ENCODE measurements around the gene RPL13.

The RPL13 gene

DNA sequence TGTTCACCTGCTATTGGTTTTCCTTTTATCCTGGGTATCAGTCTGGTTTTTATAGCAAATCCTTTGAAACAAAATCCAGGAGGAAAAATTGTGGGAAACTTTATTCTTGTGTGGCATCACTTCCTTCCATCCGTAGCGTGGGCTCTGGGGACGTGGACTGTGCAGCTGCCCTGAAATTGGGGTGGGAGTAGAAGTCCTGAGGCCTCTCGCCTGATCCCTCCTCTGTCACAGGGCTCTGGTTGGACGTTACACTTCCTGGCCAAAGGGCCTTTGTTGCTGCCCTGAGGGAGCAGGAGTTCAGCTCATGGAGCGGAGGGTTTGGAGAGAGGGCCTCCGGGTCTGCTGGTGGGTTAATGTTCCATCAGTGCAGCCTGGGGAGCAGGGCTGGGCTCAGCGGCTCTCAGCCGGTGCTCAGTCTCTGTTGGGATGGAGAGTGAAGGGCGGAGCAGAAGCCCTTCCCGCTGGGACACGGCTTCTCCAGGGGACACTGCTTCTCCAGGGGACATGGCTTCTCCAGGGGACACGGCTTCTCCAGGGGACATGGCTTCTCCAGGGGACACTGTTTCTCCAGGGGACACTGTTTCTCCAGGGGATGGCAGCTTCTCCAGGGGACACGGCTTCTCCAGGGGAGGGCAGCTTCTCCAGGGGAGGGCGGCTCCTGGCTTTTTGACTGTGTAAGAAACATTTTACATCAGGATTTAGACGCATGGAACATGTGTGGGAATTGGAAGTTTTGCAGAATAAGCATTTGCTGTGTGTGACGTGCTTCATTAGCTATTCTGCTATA is 15.2 kb upstream of the RPL13 start:
- DNase-seq (ENCODE audit: low read depth in 2 of 2) = no peak

DNA sequence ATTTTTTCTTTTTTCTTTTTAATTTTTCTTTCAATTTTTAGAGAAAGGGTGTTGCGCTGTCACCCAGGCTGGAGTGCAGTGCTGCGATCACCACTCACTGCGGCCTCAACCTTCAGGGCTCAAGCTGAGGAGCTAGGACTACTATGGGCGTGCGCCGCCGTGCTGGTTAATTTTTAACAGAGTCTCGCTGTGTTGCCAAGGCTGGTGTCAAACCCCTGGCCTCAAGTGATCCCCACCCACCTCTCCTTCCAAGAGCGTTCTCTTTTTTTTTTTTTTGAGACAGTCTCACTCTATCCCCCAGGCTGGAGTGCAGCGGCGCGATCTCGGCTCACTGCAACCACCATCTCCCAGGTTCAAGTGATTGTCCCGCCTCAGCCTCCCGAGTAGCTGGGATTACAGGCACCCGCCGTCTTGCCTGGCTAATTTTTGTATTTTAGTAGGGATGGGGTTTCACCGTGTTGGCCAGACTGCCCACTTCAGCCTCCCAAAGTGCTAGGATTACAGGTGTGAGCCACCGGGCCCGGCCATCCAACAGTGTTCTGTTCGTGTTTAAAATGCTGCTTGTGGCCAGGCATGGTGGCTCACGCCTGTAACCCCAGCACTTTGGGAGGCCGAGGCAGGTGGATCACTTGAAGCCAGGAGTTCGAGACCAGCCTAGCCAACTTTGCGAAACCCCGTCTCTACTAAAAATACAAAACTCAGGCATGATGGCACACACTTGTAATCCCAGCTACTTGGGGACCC is 14.5 kb upstream of the RPL13 start:
- no peak for DNase-seq (ENCODE audit: low read depth in 2 of 2)

DNA sequence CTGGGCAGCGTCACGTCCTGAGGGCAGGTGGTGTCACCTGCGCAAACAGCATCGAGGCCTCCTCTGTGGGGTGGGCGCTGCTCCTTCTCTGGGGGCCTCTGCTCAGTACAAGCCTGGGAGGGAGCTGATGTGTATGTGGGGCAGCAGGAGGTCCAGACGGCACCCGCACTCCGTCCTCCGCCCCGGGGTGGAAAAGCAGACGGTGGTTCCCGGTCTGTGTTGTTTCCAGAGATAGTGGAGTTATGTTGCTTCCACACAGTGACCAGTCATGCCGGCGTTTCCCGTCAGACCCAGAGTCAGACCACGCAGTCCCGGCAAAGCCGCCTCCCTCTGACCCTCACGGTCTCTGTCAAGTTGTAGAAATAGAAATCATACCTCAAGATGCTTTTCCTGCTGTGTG is 13.7 kb upstream of the RPL13 start:
- no peak for DNase-seq (ENCODE audit: low read depth in 2 of 2)

GRCh38 chr16:89547291-89547690 is 13.2 kb upstream of the RPL13 start:
- no peak for DNase-seq (ENCODE audit: low read depth in 2 of 2)

GRCh38 chr16:89547860-89548259 is 12.6 kb upstream of the RPL13 start:
- no peak for DNase-seq (ENCODE audit: low read depth in 2 of 2)

GRCh38 chr16:89548344-89549006 is 12.0 kb upstream of the RPL13 start:
- no peak for DNase-seq (ENCODE audit: low read depth in 2 of 2)

- DNase-seq (ENCODE audit: low read depth in 2 of 2) = no peak
Measured at GRCh38 chr16:89549007-89549700, 11.3 kb upstream of the RPL13 start.

- no peak for DNase-seq (ENCODE audit: low read depth in 2 of 2)
Measured at GRCh38 chr16:89550421-89551007, 10.0 kb upstream of the RPL13 start.

GRCh38 chr16:89552329-89552728 is 8.2 kb upstream of the RPL13 start:
- DNase-seq (ENCODE audit: low read depth in 2 of 2) = no peak

GRCh38 chr16:89552913-89553312 is 7.6 kb upstream of the RPL13 start:
- DNase-seq (ENCODE audit: low read depth in 2 of 2) = no peak

- DNase-seq (ENCODE audit: low read depth in 2 of 2) = no peak
Measured at GRCh38 chr16:89553733-89554132, 6.7 kb upstream of the RPL13 start.

- DNase-seq (ENCODE audit: low read depth in 2 of 2) = no peak
Measured at GRCh38 chr16:89554343-89554742, 6.1 kb upstream of the RPL13 start.

- DNase-seq (ENCODE audit: low read depth in 2 of 2) = no peak
Measured at GRCh38 chr16:89555265-89555664, 5.2 kb upstream of the RPL13 start.

DNA sequence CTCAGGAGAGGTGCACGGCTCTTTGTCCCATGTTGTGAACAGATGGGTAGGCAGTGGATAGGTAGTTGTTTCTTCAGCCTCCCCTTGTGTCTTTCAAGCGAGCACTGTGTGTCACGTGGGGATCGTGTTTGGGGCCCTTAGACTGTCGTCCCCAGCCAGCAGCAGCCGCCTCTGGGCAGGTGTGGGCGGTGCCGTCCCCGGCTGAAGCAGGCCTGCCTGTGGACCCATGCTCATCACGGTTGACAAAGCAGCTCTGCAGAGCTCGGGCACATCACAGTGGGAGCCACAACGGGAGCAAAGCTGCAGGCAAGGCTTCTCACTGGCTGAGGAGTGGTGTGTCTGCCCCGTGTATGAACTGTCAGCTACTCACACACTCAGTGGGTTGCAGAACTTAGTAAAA is 4.7 kb upstream of the RPL13 start:
- DNase-seq (ENCODE audit: low read depth in 2 of 2) = no peak

GRCh38 chr16:89556750-89557689 is 3.5 kb upstream of the RPL13 start:
- DNase-seq (ENCODE audit: low read depth in 2 of 2) = peak; percentile 59 to 62

DNA sequence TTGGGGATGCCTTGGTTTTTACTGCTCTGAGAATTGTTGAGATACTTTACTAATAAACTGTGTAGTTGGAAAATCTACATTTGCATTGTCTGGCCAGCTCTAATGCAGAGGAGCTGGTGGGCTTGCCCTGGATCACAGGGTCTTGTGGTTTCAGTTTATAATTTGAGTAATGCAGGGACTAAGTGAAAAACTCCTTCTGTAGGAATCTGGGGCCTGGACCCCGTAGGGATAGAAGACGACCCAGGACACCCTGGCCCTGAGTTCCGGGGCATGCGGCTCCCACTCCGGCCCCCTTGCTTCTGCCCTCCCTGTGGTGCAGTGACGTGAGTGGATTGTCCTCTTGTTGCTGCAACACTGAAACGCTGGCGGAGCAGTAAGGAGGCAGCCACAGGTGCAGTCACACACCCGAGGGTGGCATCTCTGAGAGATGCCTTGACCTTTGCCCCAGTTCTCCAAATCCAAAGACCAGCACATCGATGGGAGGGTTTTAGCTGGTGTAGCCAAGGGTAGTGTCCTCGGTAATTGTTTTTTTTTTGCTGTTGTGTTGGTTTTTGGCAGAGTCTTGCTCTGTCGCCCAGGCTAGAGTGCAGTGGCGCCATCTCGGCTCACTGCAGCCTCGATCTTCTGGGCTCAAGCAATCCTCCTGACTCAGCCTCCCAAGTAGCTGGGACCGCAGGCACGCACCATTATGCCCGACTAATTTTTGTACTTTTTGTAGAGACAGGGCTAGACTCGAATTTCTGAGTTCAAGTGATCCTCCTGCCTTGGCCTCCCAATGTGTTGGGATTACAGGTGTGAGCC is 2.6 kb upstream of the RPL13 start:
- DNase-seq (ENCODE audit: low read depth in 2 of 2) = no peak

GRCh38 chr16:89561142-89561883 is 831 bp downstream of the RPL13 start:
- DNase-seq (ENCODE audit: low read depth in 2 of 2) = no peak

DNA sequence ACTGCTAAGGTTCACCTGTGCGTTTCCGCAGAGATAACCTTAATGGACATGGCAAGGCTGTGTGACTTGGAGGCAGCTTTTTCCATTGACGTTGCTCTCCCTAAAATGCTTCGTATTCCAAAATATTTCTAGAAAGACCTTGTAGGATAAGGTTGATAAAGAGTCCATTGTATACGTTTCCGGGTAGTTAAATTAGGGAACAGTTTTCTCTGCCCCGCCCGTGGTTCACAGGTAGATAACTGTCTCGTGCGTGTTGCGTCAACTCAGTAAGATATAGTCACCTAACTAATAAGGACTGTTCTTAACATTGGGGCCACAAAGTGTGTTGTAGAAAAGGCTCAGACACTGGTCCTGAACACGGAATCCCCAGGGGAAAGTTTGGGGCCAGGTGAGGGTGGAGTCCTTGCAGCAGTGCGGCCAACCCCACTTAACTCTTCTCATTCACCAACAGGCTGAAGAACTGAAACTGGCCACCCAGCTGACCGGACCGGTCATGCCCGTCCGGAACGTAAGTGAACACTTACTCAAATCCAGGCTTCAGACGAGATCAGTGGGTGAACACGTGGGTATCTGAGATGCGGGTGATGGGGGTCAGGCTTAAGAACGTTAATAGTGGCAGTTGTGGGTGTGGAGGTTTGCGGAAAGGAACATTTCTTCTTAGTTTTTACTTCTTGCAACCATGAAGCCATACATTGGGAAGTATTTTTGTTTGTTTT is 1.6 kb downstream of the RPL13 start:
- DNase-seq (ENCODE audit: low read depth in 2 of 2) = no peak

Measured in stimulated activated CD8-positive, alpha-beta memory T cell treated with anti-CD3 and anti-CD28 coated beads, Interleukin-2, amount 100 ng/mL, for 1 hour (primary cell).